Measurements from ENCODE around the gene RSPO4. TPM values are rescaled to one million over a fixed set of nuclear protein-coding genes. Genes with fewer than 3 reads are reported as not detected.

RSPO4 gene
- polyA plus RNA-seq, 2 of the 4 experiments (the other 2 are of a cell fraction): not detected

- H3K27ac ChIP-seq: no peak overlapping the region
- H3K9me3 ChIP-seq: peaks cover 8% of the 10 kb centered on the region; the same call in 2 of the 3 replicates
- WGBS (ENCODE audit: missing lambda C conversion rate): 39% methylated on average over 10 of the region's 10 CpGs
- no peak overlapping the region for H3K4me3 ChIP-seq
- CTCF ChIA-PET: interaction anchor here (0.7 to 1.3 kb wide), 2 partner anchors 18 to 582 kb away, joined by 3 read pairs; no protein-coding TSS in a partner anchor
- H3K4me1 ChIP-seq: no peaks in the 10 kb centered on the region
- POLR2A ChIA-PET: no interaction called here
- no peak for FAIRE-seq
- no peak for DNase-seq (ENCODE audit: low read depth in 1 of 2, low spot score in 1 of 2)
- TF ChIP-seq MAFK (IDR thresholded peaks at IDR 0.05; ENCODE audit: partially characterized antibody) (no peak), HEYL (CRISPR knock-in tag; IDR thresholded peaks at IDR 0.05) (no peak), ATOH8 (CRISPR knock-in tag; IDR thresholded peaks at IDR 0.05; ENCODE audit: low read depth) (no peak), KDM1A (IDR thresholded peaks at IDR 0.05; ENCODE audit: low read depth) (no peak), ZNF302 (CRISPR knock-in tag; IDR thresholded peaks at IDR 0.05) (no peak)
- ATAC-seq: no peak
- no peak overlapping the region for H3K4me2 ChIP-seq
These were observed 10.5 kb upstream of the RSPO4 start for GRCh38 chr20:1012359-1013168.

GRCh38 chr20:1010659-1011058, 8.5 kb upstream of the RSPO4 start:
- Histone ChIP-seq H3K27ac (no peak overlapping the region), H3K4me1 (no peaks in the 10 kb centered on the region), H3K4me3 (no peak overlapping the region), H3K4me2 (no peak overlapping the region), H3K9me3 (peaks cover 8% of the 10 kb centered on the region; the same call in 2 of the 3 replicates)
- POLR2A ChIA-PET: no interaction called here
- no peak for TF ChIP-seq CHD4 (IDR thresholded peaks at IDR 0.05; ENCODE audit: borderline replicate concordance)
- TF ChIP-seq JUN (IDR thresholded peaks at IDR 0.05): no peak
- TF ChIP-seq ESRRA (IDR thresholded peaks at IDR 0.05; ENCODE audit: borderline replicate concordance, low read length): no peak
- no peak for ATAC-seq
- 44% methylated on average over 6 of the region's 6 CpGs for WGBS (ENCODE audit: missing lambda C conversion rate)
- no peak for FAIRE-seq
- no peak for DNase-seq (ENCODE audit: low read depth in 1 of 2, low spot score in 1 of 2)
- CTCF ChIA-PET: no interaction called here

- ChIA-PET POLR2A (no interaction called here), CTCF (interaction anchor here (1.2 kb wide), 1 partner anchor 190 kb away, joined by 4 read pairs; no protein-coding TSS in a partner anchor)
- DNase-seq (ENCODE audit: low read depth in 1 of 2, low spot score in 1 of 2) (peak; percentile 59 to 66), FAIRE-seq (peak; percentile 90), ATAC-seq (peak; percentile 92 to 97)
- no peak overlapping the region for H3K4me3 ChIP-seq
- H3K4me2 ChIP-seq: peak overlapping the region; percentile 27; the same call in 1 of the 3 replicates
- peaks cover 8% of the 10 kb centered on the region; the same call in 2 of the 3 replicates for H3K9me3 ChIP-seq
- WGBS (ENCODE audit: missing lambda C conversion rate): 37% methylated on average over 5 of the region's 5 CpGs
- H3K27ac ChIP-seq: no peak overlapping the region
- 0 out of 2 replicates have a peak, but pooled peaks have one; percentile 3 for TF ChIP-seq USF2 (IDR thresholded peaks at IDR 0.05)
- no peak for TF ChIP-seq FOSL2 (IDR thresholded peaks at IDR 0.05)
- no peak for TF ChIP-seq FOSL2 (CRISPR knock-in tag; IDR thresholded peaks at IDR 0.05)
- H3K4me1 ChIP-seq: no peaks in the 10 kb centered on the region; the same call in 2 of the 3 replicates
These were observed 3.4 kb upstream of the RSPO4 start for GRCh38 chr20:1005452-1006027.

GRCh38 chr20:1003920-1004697, 2.0 kb upstream of the RSPO4 start:
- FAIRE-seq: peak; percentile 18
- POLR2A ChIA-PET: no interaction called here
- Histone ChIP-seq H3K4me3 (no peak overlapping the region), H3K4me1 (no peaks in the 10 kb centered on the region; the same call in 2 of the 3 replicates), H3K9me3 (peaks cover 5% of the 10 kb centered on the region; the same call in 1 of the 3 replicates), H3K4me2 (no peak overlapping the region), H3K27ac (no peak overlapping the region)
- TF ChIP-seq MYC (IDR thresholded peaks at IDR 0.05; ENCODE audit: borderline replicate concordance, low read length) (no peak), HDAC2 (IDR thresholded peaks at IDR 0.05) (no peak), JUN (IDR thresholded peaks at IDR 0.05) (no peak), NFE2L2 (conservative IDR thresholded peaks at IDR 0.05; ENCODE audit: low read length) (no peak), BCL3 (IDR thresholded peaks at IDR 0.05) (no peak), PHF8 (IDR thresholded peaks at IDR 0.05; ENCODE audit: borderline replicate concordance, low read depth) (no peak), ZC3H11A (IDR thresholded peaks at IDR 0.05) (no peak), HOXA7 (CRISPR knock-in tag; IDR thresholded peaks at IDR 0.05) (no peak), CEBPB (IDR thresholded peaks at IDR 0.05) (no peak)
- no peak for DNase-seq (ENCODE audit: low read depth in 1 of 2, low spot score in 1 of 2)
- CTCF ChIA-PET: interaction anchor here (0.6 to 1.1 kb wide), 3 partner anchors 12 to 403 kb away, joined by 3 to 5 read pairs (median 4); no protein-coding TSS in a partner anchor
- ATAC-seq: no peak
- WGBS (ENCODE audit: missing lambda C conversion rate): 10% methylated on average over 3 of the region's 3 CpGs

All from A549 (cell line).